GM10248 (cell line): ENCODE results near the gene ELK3.

Experiments
- CTCF ChIA-PET: fragments of 300-600 bp; sonication (Branson Sonifier 250); formaldehyde crosslinking; extraction: SDS; loops from one replicate; lab custom pipeline; 2021; ENCODE audit warnings: antibody characterized with exemption; lab: Yijun Ruan, JAX
- POLR2A ChIA-PET: fragments of 350-650 bp; sonication (Branson Sonifier 250); formaldehyde crosslinking; extraction: SDS; loops from one replicate; lab custom pipeline; 2020; ENCODE audit warnings: antibody characterized with exemption; lab: Yijun Ruan, JAX
- DNase-seq: peaks from one replicate; pipeline ENCODE4 v3.0.0; 2012; ENCODE audit errors: extremely low spot score
- TF ChIP-seq, protein P1 (sequence below): IDR thresholded peaks from 2 replicates; pipeline ENCODE4 v1.5.1; 2012; ENCODE audit warnings: mild to moderate bottlenecking, low read depth; ENCODE audit errors: extremely low read depth, missing control alignments, control extremely low read depth

The ELK3 gene

DNA sequence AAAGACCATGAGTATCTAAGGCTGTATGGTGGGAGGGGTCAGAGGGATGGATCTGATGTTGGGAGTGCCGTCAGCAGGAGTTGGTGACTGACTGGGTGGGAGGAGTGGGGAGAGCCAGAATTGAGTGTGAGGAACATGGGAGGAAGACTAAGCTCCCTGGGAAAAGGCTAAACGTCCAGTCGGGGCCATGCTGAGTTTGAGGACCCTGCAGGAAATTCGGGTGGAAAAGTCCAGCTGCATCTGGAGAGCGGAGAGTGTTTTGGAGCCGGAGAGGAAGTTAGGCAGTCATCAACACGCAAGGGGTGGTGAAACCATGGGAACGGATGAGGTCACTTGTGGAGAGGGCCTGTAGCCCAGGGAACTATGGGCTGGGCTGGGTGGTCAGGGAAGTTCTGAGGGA, 60.9 kb downstream of the ELK3 start:
- ChIA-PET CTCF (interaction anchor here (1.1 to 2.3 kb wide), 4 partner anchors 13 to 52 kb away, joined by 3 to 9 read pairs (median 4); no protein-coding TSS in a partner anchor), POLR2A (no interaction called here)
- no peak for DNase-seq
- TF ChIP-seq, protein P1, sequence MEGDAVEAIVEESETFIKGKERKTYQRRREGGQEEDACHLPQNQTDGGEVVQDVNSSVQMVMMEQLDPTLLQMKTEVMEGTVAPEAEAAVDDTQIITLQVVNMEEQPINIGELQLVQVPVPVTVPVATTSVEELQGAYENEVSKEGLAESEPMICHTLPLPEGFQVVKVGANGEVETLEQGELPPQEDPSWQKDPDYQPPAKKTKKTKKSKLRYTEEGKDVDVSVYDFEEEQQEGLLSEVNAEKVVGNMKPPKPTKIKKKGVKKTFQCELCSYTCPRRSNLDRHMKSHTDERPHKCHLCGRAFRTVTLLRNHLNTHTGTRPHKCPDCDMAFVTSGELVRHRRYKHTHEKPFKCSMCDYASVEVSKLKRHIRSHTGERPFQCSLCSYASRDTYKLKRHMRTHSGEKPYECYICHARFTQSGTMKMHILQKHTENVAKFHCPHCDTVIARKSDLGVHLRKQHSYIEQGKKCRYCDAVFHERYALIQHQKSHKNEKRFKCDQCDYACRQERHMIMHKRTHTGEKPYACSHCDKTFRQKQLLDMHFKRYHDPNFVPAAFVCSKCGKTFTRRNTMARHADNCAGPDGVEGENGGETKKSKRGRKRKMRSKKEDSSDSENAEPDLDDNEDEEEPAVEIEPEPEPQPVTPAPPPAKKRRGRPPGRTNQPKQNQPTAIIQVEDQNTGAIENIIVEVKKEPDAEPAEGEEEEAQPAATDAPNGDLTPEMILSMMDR = no peak

DNA sequence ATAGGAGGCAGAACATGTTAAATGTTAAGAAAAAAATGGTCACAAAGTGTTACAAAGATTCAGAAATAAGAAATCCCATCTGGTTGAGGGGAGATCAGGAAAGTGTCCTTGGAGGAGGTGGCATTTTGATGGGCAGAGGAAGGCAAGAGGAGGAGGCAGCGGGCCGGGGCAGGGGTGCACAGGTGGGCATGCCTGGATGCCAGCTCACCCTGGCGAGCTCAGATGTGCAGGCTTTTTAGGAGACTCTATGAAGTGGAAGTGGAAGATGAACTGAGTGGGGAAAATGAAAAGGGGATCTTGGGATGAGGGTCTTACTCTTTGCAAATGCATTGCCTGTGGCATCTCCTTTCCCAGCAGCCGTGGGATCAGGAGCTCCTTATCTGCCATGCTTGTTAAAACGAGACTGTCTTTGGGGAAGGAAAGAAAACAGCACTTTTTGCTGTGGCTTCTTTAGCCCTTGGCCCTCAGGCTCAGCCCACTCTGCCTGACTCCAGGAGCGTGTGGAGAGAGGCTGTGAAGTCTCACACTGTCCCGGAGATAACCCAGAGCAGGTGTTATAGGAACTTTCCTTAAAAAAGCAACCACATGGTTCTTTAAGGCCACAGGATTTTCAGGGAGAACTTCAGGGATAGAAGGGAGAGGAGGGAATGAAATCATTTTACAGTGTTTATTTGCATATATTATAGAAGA, 62.6 kb downstream of the ELK3 start:
- no peak for DNase-seq
- TF ChIP-seq, protein P1 = no peak
- ChIA-PET POLR2A (no interaction called here), CTCF (interaction anchor here (0.8 to 1.9 kb wide), 6 partner anchors 15 to 232 kb away, joined by 3 to 6 read pairs (median 3); partner anchors contain the start of gene CFAP54)

DNA sequence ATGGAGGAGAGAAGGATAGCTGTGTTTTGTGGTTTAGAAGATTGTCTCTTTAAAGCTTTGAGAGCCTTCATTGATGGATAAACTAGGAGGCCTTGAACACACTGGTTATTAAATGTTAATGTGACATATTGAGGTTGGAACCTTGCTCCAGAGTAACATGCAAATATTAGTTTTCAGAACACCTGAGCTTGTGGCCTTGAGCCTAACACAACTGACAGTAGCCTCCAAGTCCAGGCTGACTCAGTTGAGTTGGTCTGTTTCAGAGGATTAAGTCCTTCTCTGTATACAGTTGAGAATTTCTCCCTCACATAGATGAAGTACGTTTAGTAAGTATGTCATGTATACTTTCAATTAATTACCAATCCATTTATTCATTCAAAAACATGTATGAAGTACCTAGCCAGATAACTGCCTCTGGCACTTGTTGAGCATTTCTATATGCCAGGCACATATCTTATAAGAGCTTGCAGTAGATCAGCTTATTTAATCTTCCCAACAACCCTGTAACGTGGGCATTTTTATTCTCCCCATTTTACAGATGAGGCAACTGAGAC, 63.5 kb downstream of the ELK3 start:
- TF ChIP-seq, protein P1 = no peak
- POLR2A ChIA-PET = no interaction called here
- no peak for DNase-seq
- CTCF ChIA-PET = interaction anchor here (1.0 to 1.8 kb wide), 4 partner anchors 9 to 41 kb away, joined by 3 to 6 read pairs (median 3); no protein-coding TSS in a partner anchor

DNA sequence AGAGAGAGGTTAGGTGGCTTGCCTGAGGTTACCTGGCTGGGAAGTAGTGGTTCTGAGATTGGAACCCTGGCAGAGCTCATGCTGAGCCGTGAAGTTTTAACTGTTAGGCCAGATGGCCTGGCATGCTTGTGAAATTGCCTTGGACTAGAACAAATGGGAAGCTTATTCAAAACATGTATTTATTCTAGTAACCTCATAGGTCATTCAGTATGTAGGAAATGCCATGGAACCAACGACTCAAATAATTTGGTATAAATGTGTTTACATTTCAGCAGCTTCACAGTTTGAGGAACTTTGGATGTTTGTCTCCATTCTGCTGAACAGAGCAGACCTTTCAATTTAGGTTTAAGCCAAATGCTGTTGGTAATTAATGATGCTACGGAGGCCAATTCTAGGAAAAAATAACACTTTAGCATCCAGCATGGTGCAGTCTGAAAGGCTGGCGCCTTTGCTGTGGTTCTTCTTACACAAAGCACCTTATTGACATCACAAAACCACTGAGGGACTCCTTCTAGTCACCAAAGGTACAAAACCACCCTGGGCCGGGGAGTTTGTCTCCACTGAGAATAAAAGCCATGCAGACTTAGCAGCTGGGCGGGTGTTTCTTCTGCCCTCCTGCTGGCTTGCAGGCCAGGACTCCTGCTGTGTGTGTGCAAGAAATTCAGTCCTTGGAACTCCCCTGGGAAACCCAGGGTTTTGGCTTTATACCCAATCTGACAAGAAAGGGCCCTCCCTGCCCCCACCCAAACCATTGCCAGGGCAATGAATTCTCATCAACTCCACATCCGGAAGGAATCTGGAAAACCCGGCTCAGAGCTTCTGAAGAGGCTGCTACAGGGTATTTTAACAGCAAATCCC, 64.2 kb downstream of the ELK3 start:
- CTCF ChIA-PET = interaction anchor here (1.1 to 1.9 kb wide), 4 partner anchors 8 to 44 kb away, joined by 3 to 6 read pairs (median 4); no protein-coding TSS in a partner anchor
- TF ChIP-seq, protein P1 = no peak
- DNase-seq = no peak
- POLR2A ChIA-PET = no interaction called here

DNA sequence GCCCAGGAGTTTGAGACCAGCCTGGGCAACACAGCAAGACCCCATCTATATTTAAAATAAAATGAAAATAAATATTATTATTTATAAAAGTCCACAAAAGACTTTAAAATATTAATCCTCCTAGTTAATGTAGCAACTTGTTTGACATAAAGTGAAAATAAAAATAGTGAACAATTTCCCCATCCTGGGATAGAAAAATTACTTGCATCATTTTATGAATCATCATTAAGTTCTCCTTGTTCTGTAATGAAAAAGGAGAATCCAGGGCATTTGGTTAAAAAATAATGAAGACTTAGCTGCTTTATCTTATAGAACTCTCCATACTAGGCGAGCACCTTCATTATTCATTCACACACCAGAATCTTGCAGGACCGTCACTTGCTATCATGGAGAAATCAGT, 66.1 kb downstream of the ELK3 start:
- no peak for DNase-seq
- POLR2A ChIA-PET = no interaction called here
- CTCF ChIA-PET = interaction anchor here (1.3 to 1.9 kb wide), 3 partner anchors 8 to 46 kb away, joined by 3 to 6 read pairs (median 4); no protein-coding TSS in a partner anchor
- TF ChIP-seq, protein P1 = no peak

DNA sequence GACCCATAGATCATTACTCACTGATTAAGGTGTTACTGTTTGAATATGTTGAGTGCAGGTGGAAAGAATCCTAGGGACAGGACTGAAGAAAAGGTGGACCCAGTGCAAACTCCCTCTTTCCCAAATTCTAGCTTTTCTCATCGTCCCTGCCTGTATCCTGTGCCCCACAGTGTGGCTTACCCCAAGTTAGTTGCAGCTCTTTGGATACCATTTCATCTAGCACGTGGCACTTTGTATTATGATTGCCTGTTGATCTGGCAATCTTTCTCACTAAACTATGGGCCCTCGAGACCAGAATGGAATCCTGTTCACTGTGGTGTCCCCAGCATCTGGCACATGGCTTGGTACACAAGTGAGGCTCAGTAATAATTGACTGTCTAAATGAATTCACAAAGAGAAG, 66.5 kb downstream of the ELK3 start:
- no peak for DNase-seq
- TF ChIP-seq, protein P1 = no peak
- ChIA-PET CTCF (interaction anchor here (0.8 to 1.8 kb wide), 3 partner anchors 9 to 39 kb away, joined by 3 to 4 read pairs (median 3); no protein-coding TSS in a partner anchor), POLR2A (no interaction called here)
